HepG2 (cell line): ENCODE results near the gene KRT82. TPM values are rescaled to one million over a fixed set of nuclear protein-coding genes. Genes with fewer than 3 reads are reported as not detected.

ENCODE experiments used
- ATAC-seq: fragments of 200-7000 bp; cut with Tn5 transposase; 3 replicates; pipeline ENCODE4 v1.9.1; 2020; ENCODE audit warnings: mild to moderate bottlenecking, moderate library complexity
- BruUV-seq: library from RNA; stranded (reverse); fragments of 400-500 nt; replicated peaks from 2 replicates; lab custom pipeline; 2021; lab: Mats Ljungman, UMichigan
- CTCF ChIA-PET: fragments of 300-600 bp; formaldehyde crosslinking; extraction: SDS; loops from one replicate; lab custom pipeline; 2021; ENCODE audit warnings: low total read pairs, inconsistent platforms, low intra/inter-chr PET ratio; lab: Yijun Ruan, JAX
- POLR2A ChIA-PET: fragments of 350-600 bp; sonication (Branson Sonifier 250); formaldehyde crosslinking; loops from one replicate; lab custom pipeline; 2020; ENCODE audit warnings: antibody characterized with exemption, inconsistent platforms; lab: Yijun Ruan, JAX
- DNase-seq: peaks from one replicate; pipeline ENCODE4 v3.0.0-alpha.2; 2015; ENCODE audit warnings: low spot score
- FAIRE-seq: peaks from 3 replicates; lab custom pipeline; 2011; peaks lifted over from hg19 to GRCh38; lab: Jason Lieb, UNC
- H2AFZ ChIP-seq: one replicate; pipeline ENCODE4 v1.6.1; 2011; ENCODE audit warnings: low read length, inconsistent platforms
- H3K27ac ChIP-seq: fragments of 300-600 bp; 3 replicates; pipeline ENCODE4 v1.8.0; 2011; ENCODE audit warnings: mixed run types, mild to moderate bottlenecking, mixed read lengths, low read length, inconsistent platforms; ENCODE audit not compliant: insufficient read depth; ENCODE audit errors: extremely low read length
- H3K27me3 ChIP-seq, 2 experiments: fragments of 200-600 bp in 1 of 2; 2 replicates in 1 of 2; 3 replicates in 1 of 2; pipeline versions ENCODE4 v1.6.0 to v1.8.0; 2011; ENCODE audit warnings: low read length in 2 of 2, mild to moderate bottlenecking in 2 of 2, moderate library complexity in 2 of 2, inconsistent platforms in 1 of 2; ENCODE audit not compliant: insufficient read depth in 2 of 2, control insufficient read depth in 1 of 2
- H3K36me3 ChIP-seq, 2 experiments: fragments of 200-600 bp in 1 of 2; replicated peaks in 1 of 2; 2 replicates in 1 of 2; 3 replicates in 1 of 2; pipeline versions ENCODE4 v1.5.1 to v1.8.0; 2011; ENCODE audit warnings: low read length in 2 of 2, inconsistent platforms in 1 of 2; ENCODE audit not compliant: insufficient read depth in 2 of 2, control insufficient read depth in 1 of 2
- H3K4me1 ChIP-seq: 2 replicates; pipeline ENCODE4 v1.5.1; 2012; ENCODE audit warnings: low read length, inconsistent platforms; ENCODE audit not compliant: insufficient read depth
- H3K4me2 ChIP-seq: 2 replicates; pipeline ENCODE4 v1.6.0; 2011; ENCODE audit warnings: low read depth, low read length, inconsistent platforms
- H3K4me3 ChIP-seq, 3 experiments: fragments of 200-600 bp in 1 of 3; sonication (generic), shearing (Covaris generic) in 1 of 3; replicated peaks in 1 of 3; 2 replicates each; pipeline ENCODE4 v1.5.1; 2011 to 2016; ENCODE audit warnings: low read length in 3 of 3, inconsistent platforms in 2 of 3, low read depth in 2 of 3, mild to moderate bottlenecking in 2 of 3, control low read depth in 1 of 3, mixed read lengths in 1 of 3; ENCODE audit not compliant: insufficient read depth in 1 of 3
- H3K79me2 ChIP-seq: one replicate; pipeline ENCODE4 v1.6.1; 2011; ENCODE audit warnings: low read length, inconsistent platforms; ENCODE audit not compliant: insufficient read depth
- H3K9ac ChIP-seq: 2 replicates; pipeline ENCODE4 v1.6.0; 2011; ENCODE audit warnings: mild to moderate bottlenecking, low read depth, low read length, inconsistent platforms; ENCODE audit not compliant: insufficient read depth
- H3K9me3 ChIP-seq: 2 replicates; pipeline ENCODE4 v1.5.1; 2012; ENCODE audit warnings: mild to moderate bottlenecking, low read length
- H4K20me1 ChIP-seq: 2 replicates; pipeline ENCODE4 v1.6.0; 2011; ENCODE audit warnings: inconsistent platforms, mild to moderate bottlenecking, low read length, moderate library complexity; ENCODE audit not compliant: insufficient read depth
- GATAD1 ChIP-seq: IDR thresholded peaks from 2 replicates; pipeline ENCODE4 v1.6.1; 2016; ENCODE audit warnings: missing genetic modification reagents, missing compliant biosample characterization
- HMGXB4 ChIP-seq, 2 experiments: sonication (generic) in 1 of 2; formaldehyde crosslinking in 1 of 2; IDR thresholded peaks; 2 replicates each; pipeline versions ENCODE4 v1.4.0 to v1.6.1; 2018 to 2020; ENCODE audit warnings: missing genetic modification reagents in 2 of 2, borderline replicate concordance in 1 of 2, low read depth in 1 of 2, mild to moderate bottlenecking in 1 of 2, missing biosample characterization in 1 of 2
- HNRNPUL1 ChIP-seq: fragments of 200-400 bp; formaldehyde crosslinking; IDR thresholded peaks from 2 replicates; pipeline ENCODE4 v1.6.1; 2017; ENCODE audit warnings: low read depth, mild to moderate bottlenecking, low read length, moderate library complexity
- HOXA9 ChIP-seq: sonication (generic); formaldehyde crosslinking; IDR thresholded peaks from 2 replicates; pipeline ENCODE4 v1.8.1; 2022; ENCODE audit warnings: missing genetic modification reagents, mild to moderate bottlenecking, moderate library complexity, borderline replicate concordance
- JUN ChIP-seq: sonication (generic); formaldehyde crosslinking; IDR thresholded peaks from 2 replicates; pipeline ENCODE4 v1.4.0; 2020; ENCODE audit warnings: mild to moderate bottlenecking, missing genetic modification reagents
- NBN ChIP-seq: fragments of 450-650 bp; conservative IDR thresholded peaks from 2 replicates; pipeline ENCODE4 v1.6.1; 2017
- PAF1 ChIP-seq: IDR thresholded peaks from 2 replicates; pipeline ENCODE4 v1.6.1; 2016; ENCODE audit warnings: missing genetic modification reagents, missing compliant biosample characterization
- POLR2G ChIP-seq: fragments of 200-400 bp; formaldehyde crosslinking; IDR thresholded peaks from 2 replicates; pipeline ENCODE4 v1.6.1; 2018; ENCODE audit warnings: mild to moderate bottlenecking, low read depth, low read length, moderate library complexity
- RBFOX2 ChIP-seq: fragments of 200-400 bp; formaldehyde crosslinking; IDR thresholded peaks from 2 replicates; pipeline ENCODE4 v1.6.1; 2017; ENCODE audit warnings: low read depth, mild to moderate bottlenecking, low read length
- ZNF10 ChIP-seq: sonication (generic); formaldehyde crosslinking; IDR thresholded peaks from 2 replicates; pipeline ENCODE4 v1.4.0; 2020; ENCODE audit warnings: mild to moderate bottlenecking, low read depth, missing genetic modification reagents, borderline replicate concordance
- ZNF414 ChIP-seq: sonication (generic); formaldehyde crosslinking; IDR thresholded peaks from 2 replicates; pipeline ENCODE4 v1.5.0; 2020; ENCODE audit warnings: missing genetic modification reagents
- ZNF572 ChIP-seq: sonication (generic); formaldehyde crosslinking; IDR thresholded peaks from 2 replicates; pipeline ENCODE4 v1.5.1; 2020; ENCODE audit warnings: mild to moderate bottlenecking, missing genetic modification reagents
- ZNF703 ChIP-seq: sonication (generic); formaldehyde crosslinking; IDR thresholded peaks from 2 replicates; pipeline ENCODE4 v1.5.1; 2020; ENCODE audit warnings: missing genetic modification reagents, mild to moderate bottlenecking, moderate library complexity, borderline replicate concordance
- WGBS: methylation state at CpG from one replicate; pipeline ENCODE4 v1.1.6; 2017; ENCODE audit warnings: low lambda C conversion rate; 5-methylcytosine and 5-hydroxymethylcytosine counted together
- in situ Hi-C: cut with HindIII; loops from 2 replicates; pipeline ENCODE4 v1.10.0; 2017; ENCODE audit warnings: low pct_unique_long_range_greater_than_20kb; ENCODE audit not compliant: extremely low pct_ligation_motif_present
- intact Hi-C: fragments of 100-400 bp; cut with micrococcal nuclease; formaldehyde crosslinking; loops from one replicate; pipeline ENCODE4 v1.10.0; 2022; ENCODE audit not compliant: unreplicated experiment
- polyA plus RNA-seq, 8 experiments: library from polyadenylated mRNA; depleted of rRNA in 3 of 8; stranded (reverse) in 7 of 8; unstranded in 1 of 8; fragments of >200 nt; fragmentation: Illumina TruSeq in 4 of 8; extraction: Trizol in 4 of 8; gene quantifications; 2 replicates each; pipeline versions ENCODE4 v1.2.1 to v1.2.3, GENCODE V29; 2011 to 2016; ENCODE audit warnings: low read depth in 4 of 8, missing spikeins in 1 of 8, mixed read lengths in 1 of 8; ENCODE audit not compliant: insufficient read depth in 1 of 8
- total RNA-seq, 5 experiments: library from RNA; depleted of rRNA; stranded (reverse); fragments of >200 nt; fragmentation: Illumina TruSeq; extraction: Trizol; gene quantifications; 2 replicates each; pipeline ENCODE4 v1.2.3, GENCODE V29; 2016; ENCODE audit warnings: low read depth in 1 of 5
- TF ChIP-seq, protein P1 (sequence below): sonication (generic); formaldehyde crosslinking; IDR thresholded peaks from 2 replicates; pipeline ENCODE4 v1.5.0; 2020; ENCODE audit warnings: mild to moderate bottlenecking, missing genetic modification reagents
- TF ChIP-seq, protein P2 (sequence below): sonication (generic); formaldehyde crosslinking; IDR thresholded peaks from 2 replicates; pipeline ENCODE4 v1.5.0; 2020; ENCODE audit warnings: mild to moderate bottlenecking, missing genetic modification reagents

The KRT82 gene
- total and polyA plus RNA-seq, 2 of the 13 experiments (the other 11 are each of a cell fraction or from before 2014, with no cell fraction given): not detected

DNA sequence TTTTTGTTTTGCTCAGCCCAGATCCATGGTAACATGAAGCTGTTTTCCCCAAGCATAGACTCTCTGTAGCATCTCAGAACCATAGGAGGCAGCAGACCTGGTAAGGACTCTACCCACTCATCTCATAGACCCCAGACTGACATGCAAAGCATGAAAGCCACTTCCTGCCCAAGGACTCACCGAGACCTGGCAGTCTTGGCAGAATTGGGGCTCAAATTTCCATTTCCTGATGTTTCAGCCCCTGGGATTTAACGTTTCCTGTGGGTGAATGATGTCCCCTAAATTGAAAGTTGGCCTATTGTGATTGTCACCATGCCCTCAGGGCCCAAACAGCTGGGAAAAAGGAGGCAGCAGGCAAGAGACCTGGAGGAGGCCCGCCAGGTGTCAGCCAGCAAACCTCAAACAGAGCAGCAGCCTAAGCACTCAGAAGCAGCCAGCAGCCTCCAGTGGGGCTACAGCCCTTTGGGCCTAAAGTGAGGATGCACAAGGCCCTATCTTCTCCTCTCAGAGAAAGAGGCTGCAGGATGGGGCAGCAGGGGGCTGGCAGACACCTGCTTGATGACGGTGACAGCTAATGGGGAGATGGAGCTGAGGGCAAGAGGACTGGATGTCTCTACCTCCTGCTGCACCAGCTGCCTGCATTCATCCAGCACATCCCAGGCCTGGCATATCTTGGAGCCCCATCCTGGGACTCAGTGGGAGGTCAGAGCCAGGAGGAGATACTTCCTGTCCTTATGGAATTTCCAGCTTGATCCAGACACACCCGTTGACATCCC lies 47.4 kb downstream of the KRT82 start (continued):
- TF ChIP-seq, protein P1, sequence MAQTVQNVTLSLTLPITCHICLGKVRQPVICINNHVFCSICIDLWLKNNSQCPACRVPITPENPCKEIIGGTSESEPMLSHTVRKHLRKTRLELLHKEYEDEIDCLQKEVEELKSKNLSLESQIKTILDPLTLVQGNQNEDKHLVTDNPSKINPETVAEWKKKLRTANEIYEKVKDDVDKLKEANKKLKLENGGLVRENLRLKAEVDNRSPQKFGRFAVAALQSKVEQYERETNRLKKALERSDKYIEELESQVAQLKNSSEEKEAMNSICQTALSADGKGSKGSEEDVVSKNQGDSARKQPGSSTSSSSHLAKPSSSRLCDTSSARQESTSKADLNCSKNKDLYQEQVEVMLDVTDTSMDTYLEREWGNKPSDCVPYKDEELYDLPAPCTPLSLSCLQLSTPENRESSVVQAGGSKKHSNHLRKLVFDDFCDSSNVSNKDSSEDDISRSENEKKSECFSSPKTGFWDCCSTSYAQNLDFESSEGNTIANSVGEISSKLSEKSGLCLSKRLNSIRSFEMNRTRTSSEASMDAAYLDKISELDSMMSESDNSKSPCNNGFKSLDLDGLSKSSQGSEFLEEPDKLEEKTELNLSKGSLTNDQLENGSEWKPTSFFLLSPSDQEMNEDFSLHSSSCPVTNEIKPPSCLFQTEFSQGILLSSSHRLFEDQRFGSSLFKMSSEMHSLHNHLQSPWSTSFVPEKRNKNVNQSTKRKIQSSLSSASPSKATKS: no peak
- TF ChIP-seq ZNF703: no peak
- no peak for TF ChIP-seq ZNF414 (CRISPR knock-in tag)
- no peak for TF ChIP-seq GATAD1 (CRISPR knock-in tag)
- TF ChIP-seq HOXA9 (CRISPR knock-in tag): no peak
- TF ChIP-seq HNRNPUL1: no peak
- TF ChIP-seq PAF1: no peak
- no peak for TF ChIP-seq JUN (CRISPR knock-in tag)
- TF ChIP-seq, all 625 proteins: peak for 0

GRCh38 chr12:52356762-52357580 lies 49.2 kb downstream of the KRT82 start:
- DNase-seq: no peak
- Histone ChIP-seq H3K4me3 (no peak overlapping the region), H3K9me3 (no peaks in the 10 kb centered on the region), H3K9ac (no peak overlapping the region), H3K36me3 (no peaks in the 10 kb centered on the region), H4K20me1 (no peaks in the 10 kb centered on the region), H3K4me1 (no peaks in the 10 kb centered on the region), H2AFZ (no peak overlapping the region), H3K27ac (no peak overlapping the region), H3K79me2 (no peaks in the 10 kb centered on the region), H3K4me2 (no peak overlapping the region), H3K27me3 (peaks cover 0 to 8% of the 10 kb centered on the region in 2 experiments; a peak in 1 of 5 replicates)
- no TSS peak for BruUV-seq
- ATAC-seq: no peak
- CTCF ChIA-PET: no interaction called here
- intact Hi-C loops (no loop called here), in situ Hi-C loops (no loop called here)
- FAIRE-seq: no peak
- 29% methylated on average over 11 of the region's 20 CpGs for WGBS
- POLR2A ChIA-PET: no interaction called here
- no peak for TF ChIP-seq NBN
- TF ChIP-seq RBFOX2: no peak
- TF ChIP-seq HMGXB4 (CRISPR knock-in tag; IDR thresholded peaks at IDR 0.05; ENCODE audit: borderline replicate concordance in 1 of 2, low read depth in 1 of 2): no peak
- no peak for TF ChIP-seq ZNF10
- TF ChIP-seq, protein P2, sequence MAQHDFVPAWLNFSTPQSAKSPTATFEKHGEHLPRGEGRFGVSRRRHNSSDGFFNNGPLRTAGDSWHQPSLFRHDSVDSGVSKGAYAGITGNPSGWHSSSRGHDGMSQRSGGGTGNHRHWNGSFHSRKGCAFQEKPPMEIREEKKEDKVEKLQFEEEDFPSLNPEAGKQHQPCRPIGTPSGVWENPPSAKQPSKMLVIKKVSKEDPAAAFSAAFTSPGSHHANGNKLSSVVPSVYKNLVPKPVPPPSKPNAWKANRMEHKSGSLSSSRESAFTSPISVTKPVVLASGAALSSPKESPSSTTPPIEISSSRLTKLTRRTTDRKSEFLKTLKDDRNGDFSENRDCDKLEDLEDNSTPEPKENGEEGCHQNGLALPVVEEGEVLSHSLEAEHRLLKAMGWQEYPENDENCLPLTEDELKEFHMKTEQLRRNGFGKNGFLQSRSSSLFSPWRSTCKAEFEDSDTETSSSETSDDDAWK: no peak
- TF ChIP-seq ZNF572 (CRISPR knock-in tag): no peak
- no peak for TF ChIP-seq POLR2G
